Measurements from ENCODE around the gene EPS8L1.
A peak's percentile ranks its signal among the peaks of the same experiment; 100 is the strongest.

The EPS8L1 gene

DNA sequence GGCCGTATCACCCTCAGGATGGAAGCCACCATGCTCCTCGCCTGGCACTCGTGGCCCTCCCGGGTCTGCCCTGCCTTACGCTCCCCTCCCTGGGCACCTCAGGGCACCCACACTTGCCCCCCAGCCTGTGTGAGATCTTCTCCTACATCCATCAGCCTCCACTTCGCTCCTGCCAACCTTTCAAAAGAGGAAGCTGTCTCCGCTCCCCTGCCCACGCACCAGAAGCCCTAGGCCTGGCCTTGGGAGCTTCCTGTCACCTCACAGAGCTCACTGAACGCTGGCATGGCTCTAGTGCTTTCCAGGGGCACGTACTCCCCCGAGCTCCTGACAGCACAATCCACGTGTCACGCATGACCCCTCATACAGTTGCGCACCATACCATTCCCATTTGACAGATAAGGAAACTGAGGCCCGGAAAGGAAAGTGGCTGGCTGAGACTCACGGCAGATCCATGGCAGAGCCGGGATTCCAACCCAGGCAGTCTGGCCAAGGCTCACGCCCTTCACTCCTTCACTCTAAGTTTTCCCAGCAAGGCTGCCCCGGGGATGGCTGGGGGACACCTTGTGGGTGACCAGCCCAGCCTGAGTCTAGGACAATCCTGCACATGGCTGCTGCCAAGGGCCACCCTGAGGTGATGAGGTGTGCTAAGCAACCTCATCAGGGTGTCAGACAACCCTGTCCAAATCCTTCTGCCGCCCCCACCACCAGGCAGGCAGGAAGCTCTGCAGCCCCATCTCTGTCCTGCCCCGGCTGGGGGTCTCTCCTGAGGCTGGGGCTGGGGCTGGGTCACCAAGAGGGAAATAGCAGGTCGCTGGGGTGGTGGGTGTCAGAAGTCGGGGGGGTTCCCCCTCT lies 22.4 kb downstream of the EPS8L1 start:
- Histone ChIP-seq H3K18ac (ENCODE audit: low read length) (no peak overlapping the region), H4K8ac (ENCODE audit: low read depth, low read length) (no peak overlapping the region), H2AFZ (ENCODE audit: low read length) (no peak overlapping the region), H2BK15ac (ENCODE audit: low read length) (no peak overlapping the region), H3K79me1 (ENCODE audit: low read depth, low read length) (peaks cover 8% of the 10 kb centered on the region), H3K27me3 (ENCODE audit: control insufficient read depth in 3 of 3, insufficient read depth in 3 of 3, low read depth in 1 of 3, low read length in 3 of 3) (no peaks in the 10 kb centered on the region), H3K4me3 (ENCODE audit: low read length in 2 of 2) (no peak overlapping the region), H3K36me3 (replicated peaks in 1 of 2; ENCODE audit: control insufficient read depth in 2 of 2, insufficient read depth in 2 of 2, low read length in 2 of 2) (peaks cover 11 to 47% of the 10 kb centered on the region in 2 donors), H3K23ac (ENCODE audit: low read depth, low read length, poor library complexity) (peak overlapping the region; percentile 25), H4K91ac (ENCODE audit: low read depth, low read length, poor library complexity) (no peak overlapping the region), H3K4me1 (ENCODE audit: control insufficient read depth in 2 of 2, insufficient read depth in 1 of 2, low read depth in 1 of 2, low read length in 2 of 2) (peaks cover 0 to 12% of the 10 kb centered on the region in 2 donors), H3K14ac (ENCODE audit: low read length) (peak overlapping the region; percentile 47), H2BK5ac (ENCODE audit: low read length) (no peak overlapping the region), H2BK120ac (ENCODE audit: low read depth, low read length) (no peak overlapping the region), H2BK12ac (ENCODE audit: low read length) (no peak overlapping the region), H3K9ac (ENCODE audit: low read depth, low read length, poor library complexity) (no peak overlapping the region), H3K4me2 (ENCODE audit: insufficient read depth, low read length, poor library complexity, severe bottlenecking) (no peak overlapping the region), H3K4ac (ENCODE audit: low read length) (no peak overlapping the region), H3K27ac (replicated peaks; ENCODE audit: low read length) (no peak overlapping the region), H2AK5ac (ENCODE audit: low read depth, low read length) (peak overlapping the region; percentile 70), H3K9me3 (replicated peaks in 1 of 2; ENCODE audit: control insufficient read depth in 2 of 2, insufficient read depth in 1 of 2, low read depth in 1 of 2, low read length in 2 of 2) (peaks cover 0 to under 1% of the 10 kb centered on the region in 2 donors)
- no CpG with 5 or more reads among the region's 23 CpGs for WGBS, 2 donors (ENCODE audit: extremely low coverage in 2 of 2, insufficient read length in 2 of 2, insufficient replicate concordance in 1 of 2)
- DNase-seq (ENCODE audit: low spot score), result no peak

DNA sequence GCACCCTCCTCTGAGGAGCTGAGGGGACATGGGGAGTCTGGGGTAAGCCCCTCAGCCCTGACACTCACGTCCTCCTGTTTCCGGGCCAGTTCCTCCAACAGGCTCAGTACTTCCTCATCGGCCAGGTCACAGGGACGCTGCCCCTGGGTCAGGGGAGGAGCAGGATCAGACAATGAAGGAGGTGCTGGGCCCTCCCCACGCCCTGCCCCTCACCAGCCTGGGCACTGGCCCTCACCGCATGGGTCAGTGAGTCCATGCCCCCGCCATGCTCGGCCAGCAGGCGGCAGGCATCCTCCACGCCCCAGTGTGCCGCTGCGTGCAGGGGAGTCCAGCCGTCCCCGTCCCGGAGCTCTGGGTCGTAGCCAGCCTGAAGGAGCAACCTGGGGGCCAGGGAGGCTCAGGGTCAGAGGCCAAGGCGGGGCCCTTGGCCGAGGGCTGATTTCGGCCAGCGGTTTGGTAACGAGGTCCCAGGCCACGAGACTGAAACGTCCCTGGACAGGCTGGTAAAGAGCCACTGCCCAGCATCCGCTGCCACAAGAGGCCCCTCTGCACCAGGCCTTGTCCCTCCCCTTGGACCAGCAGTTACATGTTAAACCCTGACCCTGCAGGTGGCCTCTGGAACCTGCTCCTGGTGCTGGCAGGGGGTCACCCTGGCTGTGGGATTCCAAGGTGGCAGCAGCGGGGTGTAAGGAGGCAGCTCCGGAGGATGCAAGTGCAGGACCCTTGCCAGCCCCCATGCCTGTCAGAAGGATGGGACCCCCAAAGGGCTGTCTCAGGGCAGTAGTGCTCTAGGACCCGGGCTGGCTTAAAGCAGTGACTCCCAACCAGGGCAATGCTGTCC lies 23.3 kb downstream of the EPS8L1 start:
- Histone ChIP-seq H2BK15ac (ENCODE audit: low read length) (no peak overlapping the region), H2BK12ac (ENCODE audit: low read length) (no peak overlapping the region), H3K4me3 (ENCODE audit: low read length in 2 of 2) (no peak overlapping the region), H3K9me3 (replicated peaks in 1 of 2; ENCODE audit: control insufficient read depth in 2 of 2, insufficient read depth in 1 of 2, low read depth in 1 of 2, low read length in 2 of 2) (peaks cover 5 to 6% of the 10 kb centered on the region in 2 donors), H2BK5ac (ENCODE audit: low read length) (peak overlapping the region; percentile 66), H3K79me1 (ENCODE audit: low read depth, low read length) (peaks cover 12% of the 10 kb centered on the region), H3K18ac (ENCODE audit: low read length) (peak overlapping the region; percentile 64), H3K4me1 (ENCODE audit: control insufficient read depth in 2 of 2, insufficient read depth in 1 of 2, low read depth in 1 of 2, low read length in 2 of 2) (peaks cover 0 to 12% of the 10 kb centered on the region in 2 donors), H2BK120ac (ENCODE audit: low read depth, low read length) (no peak overlapping the region), H3K14ac (ENCODE audit: low read length) (peak overlapping the region; percentile 47), H4K8ac (ENCODE audit: low read depth, low read length) (no peak overlapping the region), H2AFZ (ENCODE audit: low read length) (no peak overlapping the region), H3K27me3 (ENCODE audit: control insufficient read depth in 3 of 3, insufficient read depth in 3 of 3, low read depth in 1 of 3, low read length in 3 of 3) (no peaks in the 10 kb centered on the region), H3K4ac (ENCODE audit: low read length) (no peak overlapping the region), H3K36me3 (replicated peaks in 1 of 2; ENCODE audit: control insufficient read depth in 2 of 2, insufficient read depth in 2 of 2, low read length in 2 of 2) (peaks cover 16 to 54% of the 10 kb centered on the region in 2 donors), H3K4me2 (ENCODE audit: insufficient read depth, low read length, poor library complexity, severe bottlenecking) (no peak overlapping the region), H3K27ac (replicated peaks; ENCODE audit: low read length) (no peak overlapping the region), H3K23ac (ENCODE audit: low read depth, low read length, poor library complexity) (peak overlapping the region; percentile 65), H4K91ac (ENCODE audit: low read depth, low read length, poor library complexity) (no peak overlapping the region), H3K9ac (ENCODE audit: low read depth, low read length, poor library complexity) (peak overlapping the region; percentile 50), H2AK5ac (ENCODE audit: low read depth, low read length) (peak overlapping the region; percentile 75)
- no CpG with 5 or more reads among the region's 27 CpGs for WGBS, 2 donors (ENCODE audit: extremely low coverage in 2 of 2, insufficient read length in 2 of 2, insufficient replicate concordance in 1 of 2)
- no peak for DNase-seq (ENCODE audit: low spot score)

DNA sequence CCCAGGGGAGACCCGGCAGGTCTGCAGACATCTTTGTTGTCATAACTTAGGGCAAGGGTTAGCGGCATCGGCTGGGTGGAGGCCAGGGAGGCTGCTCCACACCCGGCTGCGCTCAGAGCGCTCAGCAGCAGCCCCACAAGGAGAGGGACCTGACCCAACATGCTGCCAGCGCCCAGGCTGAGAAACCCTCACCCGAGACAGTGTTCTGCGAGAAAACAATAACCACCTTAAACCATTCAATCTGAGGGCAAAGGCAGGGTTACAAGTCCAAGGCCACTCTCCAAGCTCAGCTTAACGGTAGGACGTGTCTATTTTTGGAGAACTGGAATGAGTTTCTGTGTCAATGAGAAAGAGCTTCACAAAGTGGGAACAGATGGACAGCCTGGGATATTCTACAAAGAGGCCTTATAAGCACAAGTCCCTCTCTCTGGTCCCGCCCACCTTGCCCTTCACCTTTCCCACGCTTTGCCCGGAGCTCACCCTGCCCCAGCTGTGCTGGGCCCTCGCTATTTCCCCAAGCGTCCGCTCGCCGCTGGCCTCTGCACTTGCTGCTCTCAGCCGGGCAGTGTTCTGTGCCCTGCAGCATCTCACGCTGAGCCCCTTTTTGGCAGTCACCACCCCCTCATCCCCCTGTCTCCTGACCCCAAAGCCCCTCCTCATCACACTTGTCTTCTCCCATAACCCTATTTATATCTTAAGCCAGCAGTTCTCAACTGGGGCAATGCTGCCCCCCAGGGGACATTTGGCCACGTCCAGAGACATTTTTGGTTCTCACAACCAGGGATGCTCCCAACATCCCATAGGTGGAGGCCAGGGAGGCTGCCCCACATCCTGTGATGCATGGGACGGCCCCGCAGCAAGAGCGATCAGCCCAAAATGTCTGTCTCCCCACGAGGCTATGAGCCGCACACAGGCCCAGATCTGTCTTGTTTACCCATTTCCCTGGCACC lies 24.2 kb downstream of the EPS8L1 start:
- H3K27ac ChIP-seq (replicated peaks; ENCODE audit: low read length), result no peak overlapping the region
- H2BK120ac ChIP-seq (ENCODE audit: low read depth, low read length), result no peak overlapping the region
- peaks cover 5 to 6% of the 10 kb centered on the region in 2 donors for H3K9me3 ChIP-seq (replicated peaks in 1 of 2; ENCODE audit: control insufficient read depth in 2 of 2, insufficient read depth in 1 of 2, low read depth in 1 of 2, low read length in 2 of 2)
- no peak overlapping the region for H2BK12ac ChIP-seq (ENCODE audit: low read length)
- peak overlapping the region; percentile 47 for H3K9ac ChIP-seq (ENCODE audit: low read depth, low read length, poor library complexity)
- H3K23ac ChIP-seq (ENCODE audit: low read depth, low read length, poor library complexity), result no peak overlapping the region
- H3K14ac ChIP-seq (ENCODE audit: low read length), result no peak overlapping the region
- no peak overlapping the region for H4K91ac ChIP-seq (ENCODE audit: low read depth, low read length, poor library complexity)
- no peak overlapping the region for H3K18ac ChIP-seq (ENCODE audit: low read length)
- no peak overlapping the region for H2AFZ ChIP-seq (ENCODE audit: low read length)
- H3K27me3 ChIP-seq (ENCODE audit: control insufficient read depth in 3 of 3, insufficient read depth in 3 of 3, low read depth in 1 of 3, low read length in 3 of 3), result no peaks in the 10 kb centered on the region
- H3K4me3 ChIP-seq (ENCODE audit: low read length in 2 of 2), result no peak overlapping the region
- peaks cover 12% of the 10 kb centered on the region for H3K79me1 ChIP-seq (ENCODE audit: low read depth, low read length)
- DNase-seq (ENCODE audit: low spot score), result no peak
- H3K4me1 ChIP-seq (ENCODE audit: control insufficient read depth in 2 of 2, insufficient read depth in 1 of 2, low read depth in 1 of 2, low read length in 2 of 2), result peaks cover 0 to 7% of the 10 kb centered on the region in 2 donors
- H2BK15ac ChIP-seq (ENCODE audit: low read length), result no peak overlapping the region
- no peak overlapping the region for H3K4ac ChIP-seq (ENCODE audit: low read length)
- H2AK5ac ChIP-seq (ENCODE audit: low read depth, low read length), result no peak overlapping the region
- peak overlapping the region; percentile 66 for H2BK5ac ChIP-seq (ENCODE audit: low read length)
- no peak overlapping the region for H3K4me2 ChIP-seq (ENCODE audit: insufficient read depth, low read length, poor library complexity, severe bottlenecking)
- H3K36me3 ChIP-seq (replicated peaks in 1 of 2; ENCODE audit: control insufficient read depth in 2 of 2, insufficient read depth in 2 of 2, low read length in 2 of 2), result peaks cover 16 to 48% of the 10 kb centered on the region in 2 donors
- WGBS, 2 donors (ENCODE audit: extremely low coverage in 2 of 2, insufficient read length in 2 of 2, insufficient replicate concordance in 1 of 2), result no CpG with 5 or more reads among the region's 27 CpGs
- H4K8ac ChIP-seq (ENCODE audit: low read depth, low read length), result no peak overlapping the region
